KMS-11 (cell line): Measurements from ENCODE around the gene UBXN2A.

ENCODE experiments used
- H2AFZ ChIP-seq: fragments of 200-600 bp; sonication (generic); 2 replicates; pipeline ENCODE4 v1.6.1; 2016; ENCODE audit warnings: antibody characterized with exemption, mixed run types, low read depth
- H3K27ac ChIP-seq: fragments of 200-600 bp; sonication (generic); 2 replicates; pipeline ENCODE4 v1.6.1; 2016; ENCODE audit warnings: mild to moderate bottlenecking, mixed run types
- H3K27me3 ChIP-seq: fragments of 200-600 bp; sonication (generic); 2 replicates; pipeline ENCODE4 v1.6.1; 2017; ENCODE audit warnings: mild to moderate bottlenecking, low read depth, mixed run types, moderate library complexity; ENCODE audit not compliant: insufficient read depth
- H3K36me3 ChIP-seq: fragments of 200-600 bp; sonication (generic); 2 replicates; pipeline ENCODE4 v1.6.1; 2017; ENCODE audit warnings: mild to moderate bottlenecking, mixed run types; ENCODE audit not compliant: insufficient read depth
- H3K4me1 ChIP-seq: fragments of 200-600 bp; sonication (generic); 2 replicates; pipeline ENCODE4 v1.6.1; 2016; ENCODE audit warnings: mild to moderate bottlenecking, low read depth, mixed run types; ENCODE audit not compliant: poor library complexity, severe bottlenecking
- H3K4me2 ChIP-seq: fragments of 200-600 bp; sonication (generic); 2 replicates; pipeline ENCODE4 v1.7.0; 2016; ENCODE audit warnings: mild to moderate bottlenecking, mixed run types
- H3K4me3 ChIP-seq: fragments of 200-600 bp; sonication (generic); IDR thresholded peaks from 2 replicates; pipeline ENCODE4 v1.6.1; 2017; ENCODE audit warnings: low read depth, low read length, mixed read lengths; ENCODE audit not compliant: insufficient read depth
- H3K79me2 ChIP-seq: fragments of 200-600 bp; sonication (generic); 2 replicates; pipeline ENCODE4 v1.6.1; 2016; ENCODE audit warnings: low read depth, mixed run types; ENCODE audit not compliant: insufficient read depth
- H3K9ac ChIP-seq: fragments of 200-600 bp; sonication (generic); 2 replicates; pipeline ENCODE4 v1.6.1; 2016; ENCODE audit warnings: mild to moderate bottlenecking, mixed run types
- H4K20me1 ChIP-seq: fragments of 200-600 bp; sonication (generic); 2 replicates; pipeline ENCODE4 v1.6.1; 2016; ENCODE audit warnings: mild to moderate bottlenecking, mixed run types; ENCODE audit not compliant: insufficient read depth
- CTCF ChIP-seq: fragments of 200-600 bp; sonication (generic); conservative IDR thresholded peaks from 2 replicates; pipeline ENCODE4 v1.6.1; 2017; ENCODE audit warnings: low read depth, mild to moderate bottlenecking, antibody characterized with exemption, low read length, moderate library complexity, mixed read lengths

The UBXN2A gene

GRCh38 chr2:24048769-24049484 lies 108.7 kb downstream of the UBXN2A start:
- H3K4me2 ChIP-seq, result no peak overlapping the region
- no peaks in the 10 kb centered on the region for H3K36me3 ChIP-seq
- no peak overlapping the region for H3K27ac ChIP-seq
- H3K27me3 ChIP-seq, result no peaks in the 10 kb centered on the region
- no peak for TF ChIP-seq CTCF
- peaks cover 14% of the 10 kb centered on the region for H3K4me1 ChIP-seq
- H3K79me2 ChIP-seq, result no peaks in the 10 kb centered on the region
- H3K9ac ChIP-seq, result no peak overlapping the region
- no peak overlapping the region for H2AFZ ChIP-seq
- no peaks in the 10 kb centered on the region for H4K20me1 ChIP-seq
- no peak overlapping the region for H3K4me3 ChIP-seq

- no peaks in the 10 kb centered on the region for H4K20me1 ChIP-seq
- peaks cover 14% of the 10 kb centered on the region for H3K4me1 ChIP-seq
- no peak within 1 kb of the TSS for H3K27ac ChIP-seq
- H3K4me3 ChIP-seq, result no peak within 1 kb of the TSS
- no peak for TF ChIP-seq CTCF
- H3K36me3 ChIP-seq, result no peaks in the 10 kb centered on the region
- no peaks in the 10 kb centered on the region for H3K27me3 ChIP-seq
- no peak within 1 kb of the TSS for H3K4me2 ChIP-seq
- H3K79me2 ChIP-seq, result no peaks in the 10 kb centered on the region
- H2AFZ ChIP-seq, result no peak within 1 kb of the TSS
- no peak within 1 kb of the TSS for H3K9ac ChIP-seq
Measured at GRCh38 chr2:24049485-24050021, 109.3 kb downstream of the UBXN2A start, which contains the start of gene FKBP1B. Gene FKBP1B (plus strand): TSS chr2:24049741. CDS start chr2:24049850, 109 bp downstream.

GRCh38 chr2:24050041-24050979 lies 110.0 kb downstream of the UBXN2A start:
- no peaks in the 10 kb centered on the region for H3K36me3 ChIP-seq
- no peak overlapping the region for H3K4me3 ChIP-seq
- no peaks in the 10 kb centered on the region for H4K20me1 ChIP-seq
- no peak overlapping the region for H3K4me2 ChIP-seq
- TF ChIP-seq CTCF, result no peak
- no peak overlapping the region for H3K9ac ChIP-seq
- H3K27me3 ChIP-seq, result no peaks in the 10 kb centered on the region
- H3K79me2 ChIP-seq, result no peaks in the 10 kb centered on the region
- peaks cover 14% of the 10 kb centered on the region for H3K4me1 ChIP-seq
- H3K27ac ChIP-seq, result no peak overlapping the region
- H2AFZ ChIP-seq, result no peak overlapping the region

- Histone ChIP-seq H3K27ac (no peak overlapping the region), H2AFZ (no peak overlapping the region), H3K79me2 (no peaks in the 10 kb centered on the region), H3K4me2 (no peak overlapping the region), H4K20me1 (no peaks in the 10 kb centered on the region), H3K9ac (no peak overlapping the region), H3K4me3 (no peak overlapping the region), H3K4me1 (peaks cover 7% of the 10 kb centered on the region), H3K36me3 (no peaks in the 10 kb centered on the region), H3K27me3 (no peaks in the 10 kb centered on the region)
- TF ChIP-seq CTCF, result no peak
Measured at GRCh38 chr2:24051833-24052232, 111.6 kb downstream of the UBXN2A start.
